Measurements from ENCODE around the gene VEGFB.

VEGFB gene

DNA sequence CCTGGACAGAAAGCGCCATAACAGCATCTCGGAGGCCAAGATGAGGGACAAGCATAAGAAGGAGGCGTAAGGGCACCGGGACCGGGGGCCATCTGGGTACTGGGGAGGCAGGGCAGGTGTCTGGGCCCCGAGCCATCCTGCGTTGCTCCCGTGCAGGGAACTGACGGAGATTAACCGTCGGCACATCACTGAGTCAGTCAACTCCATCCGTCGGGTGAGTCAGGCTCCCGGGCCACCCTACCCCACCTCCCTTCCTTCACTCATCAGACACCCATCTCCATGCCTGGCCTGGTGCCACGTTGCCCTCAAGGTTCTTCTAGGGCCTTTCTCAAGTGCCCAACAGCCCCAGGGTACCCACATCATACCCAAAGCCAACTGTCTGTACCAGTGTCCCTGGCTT is 32.0 kb downstream of the VEGFB start:
- TF ChIP-seq POLR2AphosphoS5 (IDR thresholded peaks at IDR 0.05; ENCODE audit: low read depth, low read length) (no peak), TAF1 (IDR thresholded peaks at IDR 0.05; ENCODE audit: borderline replicate concordance, insufficient read depth, low read length) (no peak), REST (IDR thresholded peaks at IDR 0.05; ENCODE audit: insufficient read depth in 1 of 2, low read depth in 2 of 2, low read length in 2 of 2) (no peak), FOXP2 (optimal IDR thresholded peaks at IDR 0.05; ENCODE audit: borderline replicate concordance, extremely low read depth, extremely low read length, insufficient read depth) (no peak), SIN3A (IDR thresholded peaks at IDR 0.05; ENCODE audit: borderline replicate concordance, insufficient read depth, low read length) (no peak)

DNA sequence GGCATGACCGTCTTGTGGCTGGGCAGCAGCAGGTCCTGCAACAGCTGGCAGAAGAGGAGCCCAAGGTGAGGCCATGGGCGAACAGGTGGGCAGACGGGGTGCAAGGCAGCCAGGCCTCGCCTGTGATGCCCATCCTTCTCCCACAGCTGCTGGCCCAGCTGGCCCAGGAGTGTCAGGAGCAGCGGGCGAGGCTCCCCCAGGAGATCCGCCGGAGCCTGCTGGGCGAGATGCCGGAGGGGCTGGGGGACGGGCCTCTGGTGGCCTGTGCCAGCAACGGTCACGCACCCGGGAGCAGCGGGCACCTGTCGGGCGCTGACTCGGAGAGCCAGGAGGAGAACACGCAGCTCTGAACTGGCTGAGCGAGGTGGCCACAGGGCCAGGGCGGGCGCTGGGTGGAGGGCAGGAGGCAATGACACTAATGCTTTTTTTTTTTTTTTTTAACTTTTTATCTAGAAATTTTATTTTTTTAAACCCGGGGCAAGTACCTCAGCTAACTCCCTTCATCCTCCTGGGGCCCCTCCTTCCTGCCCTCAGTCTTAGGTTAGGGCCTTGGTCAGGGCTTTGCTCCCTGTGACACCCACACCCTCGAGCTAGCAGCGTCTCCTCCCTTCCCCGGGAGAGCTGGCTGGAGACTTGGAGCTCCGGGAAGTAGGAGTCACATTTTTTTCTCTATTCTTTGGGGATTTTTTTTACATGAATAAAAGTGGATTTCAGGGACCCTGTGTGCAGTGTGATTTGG is 33.0 kb downstream of the VEGFB start:
- TF ChIP-seq SIN3A (IDR thresholded peaks at IDR 0.05; ENCODE audit: borderline replicate concordance, insufficient read depth, low read length), result no peak
- TF ChIP-seq TAF1 (IDR thresholded peaks at IDR 0.05; ENCODE audit: borderline replicate concordance, insufficient read depth, low read length), result no peak
- no peak for TF ChIP-seq FOXP2 (optimal IDR thresholded peaks at IDR 0.05; ENCODE audit: borderline replicate concordance, extremely low read depth, extremely low read length, insufficient read depth)
- no peak for TF ChIP-seq REST (IDR thresholded peaks at IDR 0.05; ENCODE audit: insufficient read depth in 1 of 2, low read depth in 2 of 2, low read length in 2 of 2)
- no peak for TF ChIP-seq POLR2AphosphoS5 (IDR thresholded peaks at IDR 0.05; ENCODE audit: low read depth, low read length)

DNA sequence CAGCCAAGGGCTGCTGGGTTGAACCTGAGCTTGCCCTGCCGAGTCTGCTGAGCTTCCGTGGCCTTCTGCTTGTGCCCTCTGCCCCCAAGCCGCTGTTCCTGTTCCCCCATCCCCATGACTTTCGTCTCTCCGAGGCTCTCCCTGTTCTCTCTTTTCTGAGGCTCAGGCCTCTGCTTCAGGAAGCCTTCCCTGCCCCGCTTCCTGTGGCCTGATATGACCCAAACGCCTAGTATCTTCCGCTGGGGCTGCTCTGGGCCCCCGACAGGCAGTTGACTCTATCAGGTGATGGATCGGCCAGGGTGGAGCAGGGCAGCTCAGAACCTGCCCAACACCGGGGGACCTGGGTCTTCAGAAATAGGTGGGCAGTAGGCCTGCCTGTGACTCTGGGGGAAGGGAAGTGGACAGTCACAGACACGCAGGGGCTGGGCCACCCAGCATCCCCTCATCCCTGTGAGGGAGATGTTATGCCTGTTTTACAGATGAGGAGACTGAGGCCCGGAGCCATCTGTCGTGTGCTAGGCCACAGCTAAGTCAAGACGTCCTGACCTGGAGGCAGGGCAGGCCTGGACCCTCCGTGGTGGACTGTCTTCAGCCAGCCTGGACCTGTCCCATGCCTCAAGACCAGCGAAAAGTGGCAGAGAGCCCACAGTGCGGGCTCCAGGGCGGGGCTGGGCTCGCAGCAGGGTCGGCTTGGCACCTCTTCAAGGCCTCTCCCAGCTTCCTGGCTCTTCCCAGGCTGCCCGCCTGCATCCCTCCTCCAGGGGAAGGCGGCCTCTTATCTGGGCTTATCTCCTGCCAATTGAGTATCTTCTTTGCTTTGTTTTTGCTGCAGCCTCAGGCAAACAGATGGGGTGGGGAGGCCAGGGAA is 33.9 kb downstream of the VEGFB start:
- TF ChIP-seq FOXP2 (optimal IDR thresholded peaks at IDR 0.05; ENCODE audit: borderline replicate concordance, extremely low read depth, extremely low read length, insufficient read depth) (no peak), TAF1 (IDR thresholded peaks at IDR 0.05; ENCODE audit: borderline replicate concordance, insufficient read depth, low read length) (no peak), SIN3A (IDR thresholded peaks at IDR 0.05; ENCODE audit: borderline replicate concordance, insufficient read depth, low read length) (0 out of 2 replicates have a peak, but pooled peaks have one; percentile 30), REST (IDR thresholded peaks at IDR 0.05; ENCODE audit: insufficient read depth in 1 of 2, low read depth in 2 of 2, low read length in 2 of 2) (no peak), POLR2AphosphoS5 (IDR thresholded peaks at IDR 0.05; ENCODE audit: low read depth, low read length) (peak; percentile 33)

GRCh38 chr11:64268893-64269539 is 34.6 kb downstream of the VEGFB start:
- no peak for TF ChIP-seq SIN3A (IDR thresholded peaks at IDR 0.05; ENCODE audit: borderline replicate concordance, insufficient read depth, low read length)
- no peak for TF ChIP-seq FOXP2 (optimal IDR thresholded peaks at IDR 0.05; ENCODE audit: borderline replicate concordance, extremely low read depth, extremely low read length, insufficient read depth)
- no peak for TF ChIP-seq TAF1 (IDR thresholded peaks at IDR 0.05; ENCODE audit: borderline replicate concordance, insufficient read depth, low read length)
- 0 out of 2 replicates have a peak, but pooled peaks have one; percentile 5 for TF ChIP-seq POLR2AphosphoS5 (IDR thresholded peaks at IDR 0.05; ENCODE audit: low read depth, low read length)
- 0 out of 4 replicates have a peak, but pooled peaks of 1 of the 2 experiments have one; percentile 25 for TF ChIP-seq REST (IDR thresholded peaks at IDR 0.05; ENCODE audit: insufficient read depth in 1 of 2, low read depth in 2 of 2, low read length in 2 of 2)

All from PFSK-1 (cell line).